Measurements from ENCODE around the gene LRRC49. TPM values are rescaled to one million over a fixed set of nuclear protein-coding genes. Genes with fewer than 3 reads are reported as not detected.

LRRC49 gene
- total and polyA plus RNA-seq, 2 donors (not counting 3 experiments of a cell fraction or from before 2014, with no cell fraction given) = 3.0 to 6.6 TPM

DNA sequence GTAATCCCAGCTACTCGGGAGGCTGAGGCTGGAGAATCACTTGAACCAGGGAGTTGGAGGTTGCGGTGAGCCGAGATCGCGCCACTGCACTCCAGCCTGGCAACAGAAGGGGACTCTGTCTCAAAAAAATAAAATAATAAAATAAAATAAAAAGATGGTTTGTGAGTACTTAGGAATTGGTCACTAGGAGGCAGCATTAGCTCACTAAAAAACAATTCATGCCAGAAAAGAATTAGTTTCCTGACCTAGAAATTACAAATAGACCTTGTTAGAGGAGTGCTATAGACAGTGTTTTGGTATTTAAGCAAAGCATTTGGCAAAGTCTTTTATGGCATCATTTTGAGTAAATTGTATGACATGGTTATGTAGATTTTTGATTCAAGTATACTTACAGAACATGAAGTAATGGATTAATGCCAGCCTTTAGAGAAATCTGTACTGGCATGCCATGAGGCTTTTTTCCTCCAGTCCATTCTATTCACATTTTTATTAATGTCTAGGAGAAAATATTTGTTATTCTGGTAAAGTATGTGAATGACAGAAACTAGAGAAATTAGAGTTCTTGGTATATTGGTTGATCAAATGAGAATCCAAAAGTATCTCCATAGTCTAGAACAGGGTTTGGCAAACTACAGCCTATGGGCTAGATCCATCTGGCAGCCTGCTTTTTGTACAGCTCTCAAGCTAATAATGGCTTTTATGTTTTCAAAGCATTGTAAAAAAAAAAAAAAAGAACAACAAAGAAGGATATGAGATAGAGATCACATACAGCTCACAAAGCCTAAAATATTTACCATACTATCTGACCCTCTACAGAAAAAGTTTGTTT lies 81.6 kb downstream of the LRRC49 start:
- Histone ChIP-seq H3K4me3 (replicated peaks in 1 of 3; ENCODE audit: insufficient read depth in 1 of 3, low read depth in 1 of 3, low read length in 3 of 3) (no peak overlapping the region), H3K9me3 (replicated peaks; ENCODE audit: control insufficient read depth, insufficient read depth, low read length) (no peaks in the 10 kb centered on the region), H3K4me1 (ENCODE audit: control insufficient read depth, extremely low read depth, insufficient read depth, low read length) (no peaks in the 10 kb centered on the region), H2AFZ (ENCODE audit: low read depth, low read length) (no peak overlapping the region), H3K27ac (ENCODE audit: insufficient read depth, low read depth, low read length) (no peak overlapping the region), H3K79me2 (ENCODE audit: control insufficient read depth, insufficient read depth, low read length) (no peaks in the 10 kb centered on the region), H3K9ac (replicated peaks; ENCODE audit: extremely low read depth, insufficient read depth, low read length) (no peak overlapping the region), H3K36me3 (ENCODE audit: control insufficient read depth in 2 of 2, extremely low read depth in 1 of 2, insufficient read depth in 2 of 2, low read length in 2 of 2) (no peaks in the 10 kb centered on the region), H4K20me1 (replicated peaks; ENCODE audit: control insufficient read depth, extremely low read depth, insufficient read depth, low read length) (no peaks in the 10 kb centered on the region), H3K4me2 (ENCODE audit: insufficient read depth, low read length) (no peak overlapping the region), H3K9me1 (replicated peaks; ENCODE audit: control insufficient read depth, extremely low read depth, insufficient read depth, low read length) (no peaks in the 10 kb centered on the region), H3K27me3 (ENCODE audit: control insufficient read depth in 2 of 2, insufficient read depth in 2 of 2, low read length in 2 of 2) (no peaks in the 10 kb centered on the region)
- dilution Hi-C loops (cut with MboI; ENCODE audit: extremely low pct_ligation_motif_present, low sequenced_read_pairs) (no loop called here), intact Hi-C loops (cut with micrococcal nuclease) (loop anchor here (1.0 to 5.0 kb wide), 4 partner anchors 129 to 827 kb away; no protein-coding TSS in a partner anchor)
- DNase-seq (ENCODE audit: low read depth, low spot score) (peak; percentile 66), FAIRE-seq (peak; percentile 38)
- BruUV-seq (replicated peaks) = no TSS peak
- TF ChIP-seq MYC (IDR thresholded peaks at IDR 0.05; ENCODE audit: low read depth, low read length) (no peak), FOS (IDR thresholded peaks at IDR 0.05; ENCODE audit: borderline replicate concordance, insufficient read depth, low read length) (no peak), EZH2 (IDR thresholded peaks at IDR 0.05; ENCODE audit: borderline replicate concordance, low read depth, low read length, severe bottlenecking) (no peak), GATA2 (IDR thresholded peaks at IDR 0.05; ENCODE audit: insufficient read depth, insufficient read length, low read depth, low read length) (no peak)
- TF ChIP-seq, protein P1, sequence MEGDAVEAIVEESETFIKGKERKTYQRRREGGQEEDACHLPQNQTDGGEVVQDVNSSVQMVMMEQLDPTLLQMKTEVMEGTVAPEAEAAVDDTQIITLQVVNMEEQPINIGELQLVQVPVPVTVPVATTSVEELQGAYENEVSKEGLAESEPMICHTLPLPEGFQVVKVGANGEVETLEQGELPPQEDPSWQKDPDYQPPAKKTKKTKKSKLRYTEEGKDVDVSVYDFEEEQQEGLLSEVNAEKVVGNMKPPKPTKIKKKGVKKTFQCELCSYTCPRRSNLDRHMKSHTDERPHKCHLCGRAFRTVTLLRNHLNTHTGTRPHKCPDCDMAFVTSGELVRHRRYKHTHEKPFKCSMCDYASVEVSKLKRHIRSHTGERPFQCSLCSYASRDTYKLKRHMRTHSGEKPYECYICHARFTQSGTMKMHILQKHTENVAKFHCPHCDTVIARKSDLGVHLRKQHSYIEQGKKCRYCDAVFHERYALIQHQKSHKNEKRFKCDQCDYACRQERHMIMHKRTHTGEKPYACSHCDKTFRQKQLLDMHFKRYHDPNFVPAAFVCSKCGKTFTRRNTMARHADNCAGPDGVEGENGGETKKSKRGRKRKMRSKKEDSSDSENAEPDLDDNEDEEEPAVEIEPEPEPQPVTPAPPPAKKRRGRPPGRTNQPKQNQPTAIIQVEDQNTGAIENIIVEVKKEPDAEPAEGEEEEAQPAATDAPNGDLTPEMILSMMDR (IDR thresholded peaks at IDR 0.05; ENCODE audit: extremely low read depth in 1 of 2, insufficient read depth in 1 of 2, low read depth in 1 of 2, low read length in 2 of 2) = peak in 1 of 2 donors; percentile 38
- POLR2A ChIA-PET = no interaction called here
- CTCF ChIA-PET = interaction anchor here (0.6 to 5.0 kb wide), 23 partner anchors 9 to 832 kb away, joined by 3 to 46 read pairs (median 4); no protein-coding TSS in a partner anchor
